ENCODE data around the gene SMIM10L2A. TPM values are rescaled to one million over a fixed set of nuclear protein-coding genes. Genes with fewer than 3 reads are reported as not detected.

SMIM10L2A gene
- total and polyA plus RNA-seq, 2 of the 8 experiments (the other 6 are each of a cell fraction or from before 2014, with no cell fraction given), result 5.0 to 7.5 TPM

- Histone ChIP-seq H3K14ac (ENCODE audit: insufficient read length) (no peak overlapping the region), H3K23ac (ENCODE audit: insufficient read length) (no peak overlapping the region), H2AFZ (ENCODE audit: low read length) (no peak overlapping the region), H2AK5ac (ENCODE audit: low read depth, low read length) (no peak overlapping the region), H3K9ac (replicated peaks in 1 of 4; ENCODE audit: extremely low read depth in 1 of 4, low read depth in 3 of 4, low read length in 3 of 4) (no peak overlapping the region), H4K5ac (ENCODE audit: insufficient read length, low read depth, low read length) (no peak overlapping the region), H3K79me1 (ENCODE audit: low read depth, low read length) (no peaks in the 10 kb centered on the region), H2BK12ac (ENCODE audit: low read depth, low read length) (no peak overlapping the region), H4K20me1 (replicated peaks in 1 of 2; ENCODE audit: control insufficient read depth in 1 of 2, insufficient read depth in 2 of 2, low read length in 2 of 2) (no peaks in the 10 kb centered on the region), H2BK20ac (ENCODE audit: low read length) (no peak overlapping the region), H2BK5ac (ENCODE audit: low read depth, low read length) (no peak overlapping the region), H2BK120ac (replicated peaks; ENCODE audit: low read depth, low read length) (no peak overlapping the region), H3K27ac (ENCODE audit: low read depth, low read length) (no peak overlapping the region), H4K8ac (ENCODE audit: extremely low read depth, insufficient read depth, low read length) (no peak overlapping the region), H3K4me2 (ENCODE audit: insufficient read depth in 1 of 2, low read depth in 2 of 2, low read length in 2 of 2) (no peak overlapping the region), H3K4ac (replicated peaks; ENCODE audit: insufficient read length, low read depth, low read length) (no peak overlapping the region), H3K9me3 (ENCODE audit: insufficient read depth in 2 of 2, low read depth in 1 of 2, low read length in 1 of 2) (peaks cover 0 to 6% of the 10 kb centered on the region in 2 experiments; a peak in 1 of 4 replicates), H3K18ac (ENCODE audit: extremely low read depth, low read length) (no peak overlapping the region), H3K36me3 (ENCODE audit: control insufficient read depth in 2 of 4, insufficient read depth in 4 of 4, low read length in 3 of 4) (no peaks in the 10 kb centered on the region), H4K91ac (replicated peaks; ENCODE audit: insufficient read length, low read length) (no peak overlapping the region), H2BK15ac (ENCODE audit: low read length) (no peak overlapping the region), H3K27me3 (replicated peaks in 1 of 4; ENCODE audit: control insufficient read depth in 3 of 4, extremely low read depth in 1 of 4, insufficient read depth in 3 of 4, low read length in 3 of 4) (no peaks in the 10 kb centered on the region), H3K4me1 (replicated peaks in 1 of 4; ENCODE audit: control insufficient read depth in 3 of 4, insufficient read depth in 4 of 4, low read length in 3 of 4) (peaks cover 0 to 3% (median 0%) of the 10 kb centered on the region in 4 experiments; a peak in 3 of 7 replicates), H3K79me2 (ENCODE audit: control insufficient read depth in 1 of 2, insufficient read depth in 2 of 2, low read length in 2 of 2) (no peaks in the 10 kb centered on the region), H3K56ac (replicated peaks; ENCODE audit: insufficient read length, low read depth, low read length) (no peak overlapping the region), H3K4me3 (ENCODE audit: extremely low read depth in 1 of 4, insufficient read depth in 2 of 4, low read depth in 3 of 4, low read length in 4 of 4) (no peak overlapping the region), H3K23me2 (ENCODE audit: low read depth, low read length) (no peaks in the 10 kb centered on the region)
- no peak for FAIRE-seq
- WGBS, 2 experiments (ENCODE audit: extremely low coverage in 1 of 2, insufficient coverage in 1 of 2, insufficient read length in 1 of 2, insufficient replicate concordance in 2 of 2, low coverage in 1 of 2, low lambda C conversion rate in 2 of 2, missing lambda C conversion rate in 1 of 2), result 75% methylated on average over 1 of the region's 1 CpG; no CpG with 5 or more reads in 1 of the 2 experiments
- no peak for TF ChIP-seq MAFK (IDR thresholded peaks at IDR 0.05; ENCODE audit: low read depth, low read length)
- TF ChIP-seq GABPA (IDR thresholded peaks at IDR 0.05; ENCODE audit: borderline replicate concordance, insufficient read depth, low read length), result no peak
- TF ChIP-seq CTBP2 (IDR thresholded peaks at IDR 0.05; ENCODE audit: borderline replicate concordance, insufficient read depth, insufficient read length, low read length), result no peak
- no peak for TF ChIP-seq POLR2A (IDR thresholded peaks at IDR 0.05; ENCODE audit: control extremely low read depth in 1 of 2, low read depth in 2 of 2, low read length in 2 of 2)
- no peak for TF ChIP-seq RFX5 (IDR thresholded peaks at IDR 0.05; ENCODE audit: borderline replicate concordance, low read depth, low read length)
- POLR2A ChIA-PET (ENCODE audit: partially characterized antibody), result interaction anchor here (1.1 kb wide), 1 partner anchor 20 kb away, joined by 3 read pairs; no protein-coding TSS in a partner anchor
- DNase-seq (ENCODE audit: low read depth in 1 of 2, low spot score in 2 of 2), result no peak
- CTCF ChIA-PET (ENCODE audit: partially characterized antibody), result interaction anchor here (1.5 kb wide), 1 partner anchor 9 kb away, joined by 3 read pairs; no protein-coding TSS in a partner anchor
Observed at GRCh38 chrX:135429429-135429828, 7.7 kb downstream of the SMIM10L2A start.
